ENCODE measurements around the gene EREG. TPM values are rescaled to one million over a fixed set of nuclear protein-coding genes. Genes with fewer than 3 reads are reported as not detected.

Gene EREG
- polyA plus RNA-seq, 1 of the 3 experiments (the other 2 are of a cell fraction): not detected

DNA sequence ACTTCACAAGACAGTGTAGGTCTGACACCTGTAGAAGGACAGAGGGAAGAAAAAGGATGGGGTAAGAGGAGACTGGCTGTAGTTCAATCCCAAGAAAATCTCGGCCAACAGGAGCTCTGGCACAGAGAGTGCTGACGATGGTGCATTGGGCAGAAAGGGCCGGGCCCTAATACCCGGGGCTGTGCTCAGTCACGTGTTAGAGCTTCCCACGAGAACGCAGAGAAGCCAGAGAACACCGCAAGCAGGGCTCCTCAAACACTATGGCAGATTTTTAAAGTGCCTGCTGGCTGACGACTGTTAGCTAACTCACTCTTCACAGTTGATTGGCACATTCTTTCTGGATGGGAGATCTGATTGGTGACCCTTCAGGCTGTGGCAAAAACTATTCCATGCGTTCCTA, 35.5 kb downstream of the EREG start:
- 4% methylated on average over 10 of the region's 10 CpGs for WGBS (ENCODE audit: low lambda C conversion rate)
- Histone ChIP-seq H3K4me1 (ENCODE audit: control insufficient read depth in 1 of 2, insufficient read depth in 2 of 2, low read depth in 1 of 2, low read length in 1 of 2) (no peaks in the 10 kb centered on the region; a peak in 1 of 4 replicates), H3K27ac (ENCODE audit: low read depth in 2 of 2, low read length in 1 of 2) (no peak overlapping the region), H3K4me3 (ENCODE audit: low read depth in 2 of 2, low read length in 1 of 2) (no peak overlapping the region), H3K9ac (no peak overlapping the region), H3K36me3 (replicated peaks in 1 of 2; ENCODE audit: control insufficient read depth in 1 of 2, insufficient read depth in 2 of 2, low read length in 1 of 2) (no peaks in the 10 kb centered on the region), H3K79me2 (ENCODE audit: insufficient read depth) (no peaks in the 10 kb centered on the region), H3K9me2 (no peaks in the 10 kb centered on the region), H3K4me2 (no peak overlapping the region), H4K20me1 (ENCODE audit: insufficient read depth) (no peaks in the 10 kb centered on the region), H3K27me3 (ENCODE audit: insufficient read depth) (peaks cover 22% of the 10 kb centered on the region), H3K9me3 (no peaks in the 10 kb centered on the region), H3F3A (replicated peaks; ENCODE audit: insufficient read depth) (no peaks in the 10 kb centered on the region), H2AFZ (ENCODE audit: low read depth) (no peak overlapping the region)
- CTCF ChIA-PET: interaction anchor here (1.2 kb wide), 1 partner anchor 88 kb away, joined by 3 read pairs; no protein-coding TSS in a partner anchor
- no peak for DNase-seq
- TF ChIP-seq RCOR1 (IDR thresholded peaks at IDR 0.05; ENCODE audit: low read length): no peak
- POLR2A ChIA-PET: no interaction called here

- no peak overlapping the region for H3K27ac ChIP-seq (ENCODE audit: low read depth in 2 of 2, low read length in 1 of 2)
- 15% methylated on average over 5 of the region's 5 CpGs for WGBS (ENCODE audit: low lambda C conversion rate)
- H3K4me2 ChIP-seq: no peak overlapping the region
- no peak overlapping the region for H3K4me3 ChIP-seq (ENCODE audit: low read depth in 2 of 2, low read length in 1 of 2)
- DNase-seq: no peak
- CTCF ChIA-PET: no interaction called here
- no peaks in the 10 kb centered on the region for H4K20me1 ChIP-seq (ENCODE audit: insufficient read depth)
- peaks cover 29% of the 10 kb centered on the region for H3K27me3 ChIP-seq (ENCODE audit: insufficient read depth)
- H3F3A ChIP-seq (replicated peaks; ENCODE audit: insufficient read depth): no peaks in the 10 kb centered on the region
- H3K4me1 ChIP-seq (ENCODE audit: control insufficient read depth in 1 of 2, insufficient read depth in 2 of 2, low read depth in 1 of 2, low read length in 1 of 2): no peaks in the 10 kb centered on the region; a peak in 1 of 4 replicates
- POLR2A ChIA-PET: no interaction called here
- no peak for TF ChIP-seq MAX (IDR thresholded peaks at IDR 0.05; ENCODE audit: low read depth)
- no peak for TF ChIP-seq FOXM1 (IDR thresholded peaks at IDR 0.05; ENCODE audit: low read depth)
- no peak for TF ChIP-seq NFIC (IDR thresholded peaks at IDR 0.05; ENCODE audit: borderline replicate concordance)
- no peak for TF ChIP-seq YY1 (IDR thresholded peaks at IDR 0.05; ENCODE audit: low read depth)
- no peak for TF ChIP-seq ELF1 (IDR thresholded peaks at IDR 0.05)
- no peak for TF ChIP-seq MXI1 (IDR thresholded peaks at IDR 0.05; ENCODE audit: low read depth, low read length)
- TF ChIP-seq EP300 (IDR thresholded peaks at IDR 0.05; ENCODE audit: borderline replicate concordance in 1 of 2, low read depth in 1 of 2, low read length in 1 of 2): no peak
- no peak for TF ChIP-seq FOXJ3 (CRISPR knock-in tag; IDR thresholded peaks at IDR 0.05)
- TF ChIP-seq SMC3 (IDR thresholded peaks at IDR 0.05; ENCODE audit: low read depth, low read length): no peak
- TF ChIP-seq TAF1 (IDR thresholded peaks at IDR 0.05; ENCODE audit: borderline replicate concordance, low read depth, low read length): no peak
- TF ChIP-seq MEF2A (IDR thresholded peaks at IDR 0.05; ENCODE audit: borderline replicate concordance, low read depth): no peak
- TF ChIP-seq TEAD4 (IDR thresholded peaks at IDR 0.05; ENCODE audit: borderline replicate concordance, insufficient read depth): no peak
- TF ChIP-seq, protein P1, sequence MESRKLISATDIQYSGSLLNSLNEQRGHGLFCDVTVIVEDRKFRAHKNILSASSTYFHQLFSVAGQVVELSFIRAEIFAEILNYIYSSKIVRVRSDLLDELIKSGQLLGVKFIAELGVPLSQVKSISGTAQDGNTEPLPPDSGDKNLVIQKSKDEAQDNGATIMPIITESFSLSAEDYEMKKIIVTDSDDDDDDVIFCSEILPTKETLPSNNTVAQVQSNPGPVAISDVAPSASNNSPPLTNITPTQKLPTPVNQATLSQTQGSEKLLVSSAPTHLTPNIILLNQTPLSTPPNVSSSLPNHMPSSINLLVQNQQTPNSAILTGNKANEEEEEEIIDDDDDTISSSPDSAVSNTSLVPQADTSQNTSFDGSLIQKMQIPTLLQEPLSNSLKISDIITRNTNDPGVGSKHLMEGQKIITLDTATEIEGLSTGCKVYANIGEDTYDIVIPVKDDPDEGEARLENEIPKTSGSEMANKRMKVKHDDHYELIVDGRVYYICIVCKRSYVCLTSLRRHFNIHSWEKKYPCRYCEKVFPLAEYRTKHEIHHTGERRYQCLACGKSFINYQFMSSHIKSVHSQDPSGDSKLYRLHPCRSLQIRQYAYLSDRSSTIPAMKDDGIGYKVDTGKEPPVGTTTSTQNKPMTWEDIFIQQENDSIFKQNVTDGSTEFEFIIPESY (IDR thresholded peaks at IDR 0.05; ENCODE audit: borderline replicate concordance, low read depth): no peak
- TF ChIP-seq POLR2AphosphoS5 (IDR thresholded peaks at IDR 0.05; ENCODE audit: low read depth, low read length): no peak
- no peak for TF ChIP-seq CTCF (IDR thresholded peaks at IDR 0.05)
- no peak for TF ChIP-seq IRF3 (IDR thresholded peaks at IDR 0.05; ENCODE audit: low read depth, low read length)
- no peak for TF ChIP-seq TCF12 (IDR thresholded peaks at IDR 0.05)
- no peak for TF ChIP-seq SIN3A (IDR thresholded peaks at IDR 0.05; ENCODE audit: borderline replicate concordance, low read depth, low read length)
- no peak overlapping the region for H2AFZ ChIP-seq (ENCODE audit: low read depth)
- H3K9ac ChIP-seq: no peak overlapping the region
- H3K36me3 ChIP-seq (replicated peaks in 1 of 2; ENCODE audit: control insufficient read depth in 1 of 2, insufficient read depth in 2 of 2, low read length in 1 of 2): no peaks in the 10 kb centered on the region
- H3K9me3 ChIP-seq: no peaks in the 10 kb centered on the region
- H3K9me2 ChIP-seq: no peaks in the 10 kb centered on the region
- H3K79me2 ChIP-seq (ENCODE audit: insufficient read depth): no peaks in the 10 kb centered on the region
These were observed 37.9 kb downstream of the EREG start for GRCh38 chr4:74402692-74403456.
